ENCODE measurements around the gene ZCWPW1. TPM values are rescaled to one million over a fixed set of nuclear protein-coding genes. Genes with fewer than 3 reads are reported as not detected.

The ZCWPW1 gene
- polyA plus RNA-seq, 1 donor: 5.9 TPM

- DNase-seq (ENCODE audit: low read depth): no peak
Observed at GRCh38 chr7:100432621-100433275, 4.2 kb upstream of the ZCWPW1 start.

DNA sequence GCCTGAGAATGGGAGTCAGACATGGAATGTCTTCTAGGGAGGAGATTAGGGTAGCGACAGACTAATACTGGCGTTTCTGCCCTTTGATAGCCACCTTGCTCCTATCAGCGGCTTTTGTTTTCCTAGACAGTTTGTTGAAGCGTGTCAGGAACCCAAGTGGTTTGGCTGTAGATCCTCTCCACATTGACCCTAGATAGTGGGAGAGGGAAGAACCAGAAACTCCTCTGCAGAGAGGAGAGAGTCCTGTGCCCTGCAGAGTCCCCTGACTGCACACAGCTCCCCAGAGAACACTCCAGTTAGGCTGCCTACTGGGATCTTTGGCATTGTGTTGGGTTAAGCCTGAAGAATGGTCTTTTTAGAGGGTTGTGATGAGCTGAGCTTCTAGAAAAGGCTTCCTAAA, 3.5 kb upstream of the ZCWPW1 start:
- DNase-seq (ENCODE audit: low read depth): no peak

- no peak for DNase-seq (ENCODE audit: low read depth)
Observed at GRCh38 chr7:100431286-100431735, 2.8 kb upstream of the ZCWPW1 start.

DNA sequence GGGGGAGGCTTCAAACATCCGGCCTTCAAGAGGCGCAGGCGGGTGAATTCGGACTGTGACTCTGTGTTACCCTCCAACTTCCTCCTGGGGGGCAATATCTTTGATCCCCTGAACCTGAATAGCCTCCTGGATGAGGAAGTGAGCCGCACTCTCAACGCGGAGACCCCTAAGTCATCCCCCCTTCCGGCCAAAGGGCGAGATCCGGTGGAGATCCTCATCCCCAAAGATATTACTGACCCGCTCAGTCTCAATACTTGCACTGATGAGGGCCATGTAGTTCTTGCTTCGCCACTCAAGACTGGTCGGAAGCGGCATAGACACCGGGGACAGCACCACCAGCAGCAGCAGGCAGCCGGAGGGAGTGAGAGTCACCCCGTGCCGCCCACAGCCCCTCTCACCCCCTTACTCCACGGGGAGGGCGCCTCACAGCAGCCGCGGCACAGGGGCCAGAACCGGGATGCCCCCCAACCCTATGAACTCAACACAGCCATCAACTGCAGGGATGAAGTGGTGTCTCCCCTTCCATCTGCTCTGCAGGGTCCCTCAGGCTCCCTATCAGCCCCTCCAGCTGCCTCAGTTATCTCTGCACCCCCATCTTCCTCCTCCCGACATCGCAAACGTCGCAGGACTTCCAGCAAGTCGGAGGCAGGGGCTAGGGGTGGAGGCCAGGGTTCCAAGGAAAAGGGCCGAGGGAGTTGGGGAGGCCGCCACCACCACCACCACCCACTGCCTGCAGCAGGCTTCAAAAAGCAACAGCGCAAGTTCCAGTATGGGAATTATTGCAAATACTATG, 2.2 kb upstream of the ZCWPW1 start:
- no peak for DNase-seq (ENCODE audit: low read depth)

DNA sequence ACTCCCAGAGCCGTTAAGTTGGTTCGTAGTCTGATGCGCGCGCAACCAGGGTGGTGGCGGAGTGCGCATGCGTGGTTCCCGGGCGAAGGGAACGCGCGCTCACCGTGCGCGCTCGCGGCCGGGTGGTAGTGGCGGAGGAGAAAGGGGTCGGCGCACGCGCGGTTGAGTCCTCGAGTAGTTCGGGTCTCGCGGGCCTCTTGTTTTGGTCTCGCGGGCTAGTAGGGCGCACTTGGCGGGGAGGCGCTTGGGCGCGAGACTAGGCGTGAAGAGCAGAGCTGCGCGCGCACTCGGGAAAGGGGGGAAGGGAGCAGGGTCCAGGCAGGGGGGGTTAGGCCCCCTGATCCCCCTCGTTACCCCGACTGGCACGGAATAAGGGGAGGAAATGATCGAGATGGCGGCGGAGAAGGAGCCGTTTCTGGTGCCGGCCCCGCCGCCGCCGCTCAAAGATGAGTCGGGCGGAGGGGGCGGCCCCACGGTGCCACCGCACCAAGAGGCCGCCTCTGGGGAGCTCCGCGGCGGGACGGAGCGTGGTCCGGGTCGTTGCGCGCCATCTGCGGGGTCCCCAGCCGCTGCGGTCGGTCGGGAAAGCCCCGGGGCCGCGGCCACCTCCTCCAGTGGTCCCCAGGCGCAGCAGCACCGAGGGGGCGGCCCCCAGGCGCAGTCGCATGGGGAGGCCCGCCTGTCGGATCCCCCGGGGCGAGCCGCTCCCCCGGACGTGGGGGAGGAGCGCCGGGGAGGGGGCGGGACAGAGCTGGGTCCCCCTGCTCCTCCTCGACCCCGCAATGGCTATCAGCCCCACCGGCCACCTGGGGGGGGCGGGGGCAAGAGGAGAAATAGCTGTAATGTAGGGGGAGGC, 1.4 kb upstream of the ZCWPW1 start, which contains the start of gene MEPCE:
Gene MEPCE, plus strand, starts transcription at position 195 of the 856 bp plus-strand sequence. Its CDS starts 188 bp downstream, at position 383.
- DNase-seq (ENCODE audit: low read depth): peak; percentile 90

- peak; percentile 97 for DNase-seq (ENCODE audit: low read depth)
Observed at GRCh38 chr7:100428967-100429636, 599 bp upstream of the ZCWPW1 start.

DNA sequence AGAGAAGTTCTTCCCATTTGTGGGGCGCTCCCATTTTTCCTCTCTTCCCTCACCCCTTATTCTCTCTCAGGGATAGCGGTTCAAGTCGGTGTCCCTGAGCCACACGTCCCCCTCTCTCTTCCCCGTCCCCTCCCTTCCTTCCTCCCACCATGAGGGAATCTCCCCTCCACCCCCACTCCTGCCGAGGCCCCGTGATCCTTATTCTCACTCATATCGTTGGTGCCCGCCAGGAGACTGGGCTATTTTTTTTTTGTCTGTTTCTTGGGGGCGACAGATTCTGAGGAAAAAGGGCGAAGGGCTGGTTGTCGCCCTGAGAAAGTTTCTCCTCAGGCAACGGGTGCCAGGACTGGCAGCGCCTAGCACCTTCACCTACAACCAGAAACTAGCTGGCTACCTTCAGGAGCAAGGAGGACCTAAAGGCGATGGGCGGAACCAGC, 723 bp downstream of the ZCWPW1 start:
- DNase-seq (ENCODE audit: low read depth): no peak

- DNase-seq (ENCODE audit: low read depth): no peak
Observed at GRCh38 chr7:100426516-100426915, 2.0 kb downstream of the ZCWPW1 start.

GRCh38 chr7:100425347-100425746, 3.2 kb downstream of the ZCWPW1 start:
- no peak for DNase-seq (ENCODE audit: low read depth)

- no peak for DNase-seq (ENCODE audit: low read depth)
Observed at GRCh38 chr7:100423315-100423714, 5.2 kb downstream of the ZCWPW1 start.

DNA sequence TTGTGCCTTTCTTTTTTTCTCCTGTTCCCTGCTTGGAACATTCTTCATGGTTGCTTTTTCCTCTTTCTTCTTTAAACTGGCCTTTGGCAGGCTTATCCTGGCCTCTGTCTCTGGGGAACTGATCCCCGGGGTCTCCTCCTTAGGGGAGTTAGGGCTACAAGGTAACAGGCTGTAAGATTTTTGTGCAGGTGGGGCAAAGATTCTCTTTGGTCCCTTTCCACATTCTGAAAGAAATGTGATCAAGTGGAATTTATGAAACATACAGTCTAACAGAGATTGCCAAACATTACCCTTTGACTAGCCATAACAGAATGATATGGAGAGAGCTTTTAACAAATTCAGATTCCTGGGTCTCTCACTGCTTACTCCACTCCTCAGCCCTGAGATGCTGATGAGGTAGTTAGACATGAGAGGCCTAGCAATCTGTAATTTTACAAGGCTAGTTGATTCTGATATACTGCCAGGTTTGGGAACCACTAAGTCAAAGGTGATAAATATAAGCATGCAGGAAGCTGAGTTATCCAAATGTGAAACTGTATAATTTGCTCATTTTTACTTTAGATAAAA, 8.8 kb downstream of the ZCWPW1 start:
- DNase-seq (ENCODE audit: low read depth): no peak

- no peak for DNase-seq (ENCODE audit: low read depth)
Observed at GRCh38 chr7:100418930-100419659, 9.4 kb downstream of the ZCWPW1 start.

DNA sequence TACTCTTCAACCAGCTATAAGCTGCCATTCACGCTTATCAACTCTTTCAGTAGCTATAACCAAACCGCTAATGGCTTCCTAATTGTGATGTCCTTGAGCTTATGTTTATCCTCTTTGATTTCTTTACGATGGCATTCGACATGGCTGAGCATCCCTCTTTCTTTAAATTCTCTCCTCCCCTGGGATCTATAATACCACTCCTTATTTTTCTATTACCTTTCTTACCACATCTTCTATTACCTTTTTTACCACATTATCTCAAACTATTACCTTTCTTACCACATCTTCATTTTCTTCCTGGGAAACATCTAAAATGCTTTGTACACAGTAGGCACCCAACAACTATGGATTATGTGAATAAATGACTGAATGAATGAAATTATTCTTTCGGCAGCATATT, 13.1 kb downstream of the ZCWPW1 start:
- no peak for DNase-seq (ENCODE audit: low read depth)

DNA sequence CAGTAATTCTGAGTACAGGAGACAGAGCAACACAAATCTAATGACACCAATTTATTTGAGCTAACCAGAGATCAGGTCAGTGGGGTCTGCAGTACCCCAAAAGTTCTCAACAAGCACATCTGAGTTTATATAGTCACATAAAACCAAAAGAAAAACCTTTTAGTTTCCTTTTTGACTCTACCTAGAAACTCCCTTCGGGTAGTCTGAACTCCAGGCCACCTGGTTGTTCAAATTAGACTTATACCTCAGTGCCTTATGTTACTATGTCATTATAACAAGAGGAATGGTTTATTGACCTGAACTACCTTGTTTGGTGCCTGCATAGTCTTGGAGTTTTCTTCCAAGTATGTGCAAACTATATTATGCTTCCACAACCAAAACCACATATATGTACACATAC, 14.6 kb downstream of the ZCWPW1 start:
- no peak for DNase-seq (ENCODE audit: low read depth)

- no peak for DNase-seq (ENCODE audit: low read depth)
Observed at GRCh38 chr7:100413346-100413745, 15.2 kb downstream of the ZCWPW1 start.

GRCh38 chr7:100411101-100411500, 17.4 kb downstream of the ZCWPW1 start:
- no peak for DNase-seq (ENCODE audit: low read depth)

- DNase-seq (ENCODE audit: low read depth): peak; percentile 58
Observed at GRCh38 chr7:100407285-100408180, 21.0 kb downstream of the ZCWPW1 start.

DNA sequence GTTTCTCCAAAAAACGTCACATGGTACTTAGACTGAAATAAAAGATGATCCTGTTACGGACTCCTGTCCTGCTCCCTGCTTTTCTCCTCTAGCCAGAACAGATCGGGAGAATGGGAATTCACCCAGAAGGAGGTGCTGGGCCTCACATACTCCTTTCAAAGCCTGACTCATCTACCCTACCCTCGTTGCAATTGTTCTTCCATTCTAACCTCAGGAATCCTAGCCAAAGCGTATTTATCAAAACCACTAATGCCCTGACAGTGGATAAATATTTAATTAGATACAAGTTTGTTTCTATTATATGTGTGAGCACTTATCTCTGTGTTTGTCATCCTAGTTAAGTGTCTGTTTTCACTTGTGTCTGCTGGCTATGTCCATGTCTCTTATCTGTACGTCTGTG, 21.7 kb downstream of the ZCWPW1 start:
- DNase-seq (ENCODE audit: low read depth): no peak

DNA sequence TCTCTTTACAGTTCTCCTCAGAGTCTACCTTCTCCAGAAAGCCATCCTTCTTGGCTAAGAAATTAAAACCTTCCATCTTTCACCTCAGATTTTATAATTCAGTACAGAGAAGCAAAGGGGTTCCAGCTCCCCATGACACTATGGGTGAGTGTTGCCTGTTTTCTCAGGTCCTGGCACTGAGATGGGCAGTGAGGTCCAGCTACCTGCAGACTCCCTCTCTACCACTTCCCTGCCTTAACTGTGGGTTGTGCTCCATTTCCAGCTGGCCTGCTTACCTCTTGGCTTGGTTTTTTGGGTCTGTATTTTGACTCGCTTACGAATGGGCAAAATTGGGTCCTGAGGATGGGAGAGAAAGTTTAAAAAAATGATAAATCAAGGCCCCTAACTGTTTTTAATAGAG, 26.3 kb downstream of the ZCWPW1 start:
- no peak for DNase-seq (ENCODE audit: low read depth)

Measured in forelimb muscle (tissue), 1 donor.